Measurements from ENCODE around the gene LEFTY1. TPM values are rescaled to one million over a fixed set of nuclear protein-coding genes. Genes with fewer than 3 reads are reported as not detected.

The LEFTY1 gene
- total and polyA plus RNA-seq, 9 donors, result 0.43 to 5.1 (median 2.0) TPM

GRCh38 chr1:225897595-225898514, 8.9 kb upstream of the LEFTY1 start:
- H3K9me3 ChIP-seq, result no peaks in the 10 kb centered on the region
- H3K27ac ChIP-seq, result no peak overlapping the region
- H3K27me3 ChIP-seq, result no peaks in the 10 kb centered on the region
- DNase-seq, result no peak
- TF ChIP-seq POLR2A (IDR thresholded peaks at IDR 0.05) (no peak), EP300 (IDR thresholded peaks at IDR 0.05) (no peak), CTCF (IDR thresholded peaks at IDR 0.05) (no peak)
- 90 to 94% (median 93%) methylated on average over 19 of the region's 19 CpGs for WGBS, 3 donors
- intact Hi-C loops (cut with DNase I), result no loop called here
- no peaks in the 10 kb centered on the region for H3K36me3 ChIP-seq
- H3K4me3 ChIP-seq, result no peak overlapping the region
- no peaks in the 10 kb centered on the region for H3K4me1 ChIP-seq (ENCODE audit: insufficient read depth)

GRCh38 chr1:225896937-225897549, 8.1 kb upstream of the LEFTY1 start:
- Histone ChIP-seq H3K27ac (no peak overlapping the region), H3K4me1 (ENCODE audit: insufficient read depth) (no peaks in the 10 kb centered on the region), H3K36me3 (no peaks in the 10 kb centered on the region), H3K4me3 (no peak overlapping the region), H3K9me3 (no peaks in the 10 kb centered on the region), H3K27me3 (no peaks in the 10 kb centered on the region)
- 66 to 71% (median 70%) methylated on average over 7 of the region's 7 CpGs for WGBS, 3 donors
- DNase-seq, result no peak
- intact Hi-C loops (cut with DNase I), result no loop called here
- TF ChIP-seq POLR2A (IDR thresholded peaks at IDR 0.05) (no peak), CTCF (IDR thresholded peaks at IDR 0.05) (no peak), EP300 (IDR thresholded peaks at IDR 0.05) (no peak)

- no peaks in the 10 kb centered on the region for H3K9me3 ChIP-seq
- TF ChIP-seq POLR2A (IDR thresholded peaks at IDR 0.05), result no peak
- TF ChIP-seq EP300 (IDR thresholded peaks at IDR 0.05), result no peak
- TF ChIP-seq CTCF (IDR thresholded peaks at IDR 0.05), result no peak
- WGBS, 3 donors, result 76 to 83% (median 78%) methylated on average over 5 of the region's 5 CpGs
- intact Hi-C loops (cut with DNase I), result no loop called here
- DNase-seq, result no peak
- no peak overlapping the region for H3K27ac ChIP-seq
- H3K36me3 ChIP-seq, result no peaks in the 10 kb centered on the region
- no peaks in the 10 kb centered on the region for H3K27me3 ChIP-seq
- no peak overlapping the region for H3K4me3 ChIP-seq
- H3K4me1 ChIP-seq (ENCODE audit: insufficient read depth), result no peaks in the 10 kb centered on the region
Measured at GRCh38 chr1:225896494-225896893, 7.5 kb upstream of the LEFTY1 start.

- WGBS, 3 donors, result 89 to 95% (median 90%) methylated on average over 6 of the region's 6 CpGs
- H3K4me1 ChIP-seq (ENCODE audit: insufficient read depth), result peaks cover 5% of the 10 kb centered on the region
- no peaks in the 10 kb centered on the region for H3K36me3 ChIP-seq
- H3K4me3 ChIP-seq, result no peak overlapping the region
- no peaks in the 10 kb centered on the region for H3K27me3 ChIP-seq
- TF ChIP-seq CTCF (IDR thresholded peaks at IDR 0.05), result no peak
- no peak for DNase-seq
- intact Hi-C loops (cut with DNase I), result no loop called here
- H3K27ac ChIP-seq, result no peak overlapping the region
- no peaks in the 10 kb centered on the region for H3K9me3 ChIP-seq
Measured at GRCh38 chr1:225892307-225892706, 3.4 kb upstream of the LEFTY1 start.
